ENCODE results near the gene GBX1.

DNA sequence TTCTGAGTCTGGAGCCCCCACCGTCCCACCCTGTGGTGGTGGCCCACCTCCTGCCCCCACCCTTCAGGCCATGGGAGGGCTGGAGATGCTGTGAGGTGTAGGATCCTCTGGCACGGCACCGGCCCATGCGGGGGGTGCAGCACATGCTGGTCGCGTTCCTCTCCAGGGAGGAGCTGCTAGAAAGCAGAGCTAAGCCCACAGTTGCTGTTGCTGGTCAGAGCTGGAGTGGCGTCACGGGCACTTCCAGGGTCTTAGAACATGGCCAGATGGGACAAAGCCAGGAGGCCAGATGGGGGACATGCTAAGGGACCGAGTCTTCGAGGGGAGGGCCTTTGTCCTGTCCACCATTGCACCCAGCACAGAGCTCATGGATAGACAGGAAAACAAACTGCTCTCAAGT, 59.6 kb downstream of the GBX1 start:
- TF ChIP-seq, protein P1, sequence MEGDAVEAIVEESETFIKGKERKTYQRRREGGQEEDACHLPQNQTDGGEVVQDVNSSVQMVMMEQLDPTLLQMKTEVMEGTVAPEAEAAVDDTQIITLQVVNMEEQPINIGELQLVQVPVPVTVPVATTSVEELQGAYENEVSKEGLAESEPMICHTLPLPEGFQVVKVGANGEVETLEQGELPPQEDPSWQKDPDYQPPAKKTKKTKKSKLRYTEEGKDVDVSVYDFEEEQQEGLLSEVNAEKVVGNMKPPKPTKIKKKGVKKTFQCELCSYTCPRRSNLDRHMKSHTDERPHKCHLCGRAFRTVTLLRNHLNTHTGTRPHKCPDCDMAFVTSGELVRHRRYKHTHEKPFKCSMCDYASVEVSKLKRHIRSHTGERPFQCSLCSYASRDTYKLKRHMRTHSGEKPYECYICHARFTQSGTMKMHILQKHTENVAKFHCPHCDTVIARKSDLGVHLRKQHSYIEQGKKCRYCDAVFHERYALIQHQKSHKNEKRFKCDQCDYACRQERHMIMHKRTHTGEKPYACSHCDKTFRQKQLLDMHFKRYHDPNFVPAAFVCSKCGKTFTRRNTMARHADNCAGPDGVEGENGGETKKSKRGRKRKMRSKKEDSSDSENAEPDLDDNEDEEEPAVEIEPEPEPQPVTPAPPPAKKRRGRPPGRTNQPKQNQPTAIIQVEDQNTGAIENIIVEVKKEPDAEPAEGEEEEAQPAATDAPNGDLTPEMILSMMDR (IDR thresholded peaks at IDR 0.05): no peak
- TF ChIP-seq POLR2A (IDR thresholded peaks at IDR 0.05): no peak

Data from heart left ventricle (tissue), 13 donors.